NT2/D1 (cell line): ENCODE results near the gene ULK4.

Experiments
- SUZ12 ChIP-seq: IDR thresholded peaks from 2 replicates; pipeline ENCODE4 v1.6.1; 2011; ENCODE audit not compliant: insufficient read length, insufficient read depth; ENCODE audit errors: extremely low read depth
- YY1 ChIP-seq: IDR thresholded peaks from 2 replicates; pipeline ENCODE4 v1.6.1; 2011; ENCODE audit not compliant: insufficient read length, insufficient read depth
- ZNF274 ChIP-seq: IDR thresholded peaks from 2 replicates; pipeline ENCODE4 v1.6.1; 2011; ENCODE audit warnings: mild to moderate bottlenecking, low read depth, low read length

DNA sequence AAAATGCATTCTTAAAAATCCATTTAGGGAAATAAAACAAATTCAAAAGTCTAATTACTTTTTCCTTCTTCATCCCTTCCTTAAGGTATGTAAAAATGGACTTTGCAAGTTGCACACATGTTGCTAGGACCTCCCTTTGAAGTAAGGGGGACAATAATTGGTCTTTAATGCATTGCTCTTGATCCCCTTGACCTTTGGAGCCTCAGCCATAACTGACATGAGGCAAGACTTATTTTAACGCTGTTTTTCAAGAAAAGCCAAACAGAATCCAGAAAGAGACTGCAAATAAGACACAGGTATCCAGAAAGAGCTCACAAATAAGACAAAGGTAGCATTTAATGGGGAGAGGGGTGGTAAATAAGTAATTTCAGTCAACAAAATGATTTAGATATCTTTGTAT is 301.4 kb downstream of the ULK4 start:
- TF ChIP-seq ZNF274 (no peak), YY1 (no peak), SUZ12 (no peak)
